GM12872 (cell line): ENCODE data around the gene ATP9A.

Experiments used
- TF ChIP-seq, protein P1 (sequence below): IDR thresholded peaks from 3 replicates; pipeline ENCODE4 v1.5.1; 2011; ENCODE audit warnings: low read depth, mild to moderate bottlenecking, low read length, moderate library complexity; ENCODE audit not compliant: insufficient read depth

Gene ATP9A

DNA sequence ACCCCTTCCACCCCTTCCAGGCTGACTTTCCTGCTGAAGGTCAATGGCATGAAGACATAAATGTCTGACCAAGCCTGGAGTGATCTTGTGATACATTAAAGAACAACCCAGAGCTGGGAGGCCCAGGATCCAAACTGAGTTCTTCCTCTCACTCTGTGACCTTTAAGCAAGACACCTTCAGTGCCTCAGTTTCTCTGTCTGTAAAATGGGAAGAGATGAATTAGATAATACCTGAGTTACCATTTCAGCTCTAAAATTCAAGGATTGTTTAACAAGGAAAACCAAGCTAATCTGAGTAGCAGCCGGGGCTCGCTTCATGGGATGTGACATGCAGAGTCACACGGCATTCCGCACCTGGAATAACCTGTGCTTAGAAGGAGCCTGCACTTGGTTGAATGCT is 218.7 kb downstream of the ATP9A start:
- TF ChIP-seq, protein P1, sequence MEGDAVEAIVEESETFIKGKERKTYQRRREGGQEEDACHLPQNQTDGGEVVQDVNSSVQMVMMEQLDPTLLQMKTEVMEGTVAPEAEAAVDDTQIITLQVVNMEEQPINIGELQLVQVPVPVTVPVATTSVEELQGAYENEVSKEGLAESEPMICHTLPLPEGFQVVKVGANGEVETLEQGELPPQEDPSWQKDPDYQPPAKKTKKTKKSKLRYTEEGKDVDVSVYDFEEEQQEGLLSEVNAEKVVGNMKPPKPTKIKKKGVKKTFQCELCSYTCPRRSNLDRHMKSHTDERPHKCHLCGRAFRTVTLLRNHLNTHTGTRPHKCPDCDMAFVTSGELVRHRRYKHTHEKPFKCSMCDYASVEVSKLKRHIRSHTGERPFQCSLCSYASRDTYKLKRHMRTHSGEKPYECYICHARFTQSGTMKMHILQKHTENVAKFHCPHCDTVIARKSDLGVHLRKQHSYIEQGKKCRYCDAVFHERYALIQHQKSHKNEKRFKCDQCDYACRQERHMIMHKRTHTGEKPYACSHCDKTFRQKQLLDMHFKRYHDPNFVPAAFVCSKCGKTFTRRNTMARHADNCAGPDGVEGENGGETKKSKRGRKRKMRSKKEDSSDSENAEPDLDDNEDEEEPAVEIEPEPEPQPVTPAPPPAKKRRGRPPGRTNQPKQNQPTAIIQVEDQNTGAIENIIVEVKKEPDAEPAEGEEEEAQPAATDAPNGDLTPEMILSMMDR = no peak

DNA sequence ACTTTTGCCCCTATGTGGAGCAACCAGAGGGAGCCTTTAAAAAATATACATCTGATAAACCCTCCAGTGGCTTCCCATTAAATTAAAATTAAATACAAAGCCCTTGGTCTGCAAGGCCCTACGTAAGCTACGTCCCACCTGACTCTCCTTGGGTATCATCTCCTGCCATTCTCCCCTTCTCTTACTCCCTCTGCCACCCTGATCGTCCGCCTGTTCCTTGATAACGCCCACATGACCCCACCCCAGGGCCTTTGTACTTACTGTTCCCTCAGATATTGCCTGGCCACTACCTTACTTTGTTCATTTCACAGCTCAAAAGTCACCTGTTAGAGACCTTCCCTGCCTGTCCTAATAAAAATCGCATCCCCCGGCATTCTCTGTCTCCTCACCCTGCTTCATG is 220.2 kb downstream of the ATP9A start:
- TF ChIP-seq, protein P1 = no peak
